ENCODE results near the gene S100A7A.
"Not testable (repeated sequence)": the region's sequence is repeated elsewhere in the genome, so short reads cannot be mapped to it uniquely, and the experiment has no call there.

Gene S100A7A

DNA sequence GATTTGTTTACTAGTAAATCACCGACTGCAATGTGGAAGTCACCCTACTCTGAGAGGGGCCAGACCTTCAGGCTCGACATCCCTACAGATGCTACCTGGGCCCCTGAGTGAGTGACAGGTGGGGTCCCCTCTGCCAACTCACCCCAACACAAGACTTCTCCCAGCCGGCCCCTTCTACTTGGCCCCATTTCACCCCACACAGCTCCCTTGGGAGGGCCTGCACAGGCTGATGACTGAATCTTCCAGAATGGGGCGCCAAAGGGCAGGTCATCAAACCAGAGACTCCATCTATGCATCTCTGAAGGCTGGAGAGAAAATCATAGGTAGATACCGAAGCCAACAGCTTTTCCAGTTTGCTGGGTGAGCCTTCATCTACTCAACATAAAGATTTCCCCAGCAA is 16.1 kb upstream of the S100A7A start:
- no peak for DNase-seq (ENCODE audit: low spot score)

DNA sequence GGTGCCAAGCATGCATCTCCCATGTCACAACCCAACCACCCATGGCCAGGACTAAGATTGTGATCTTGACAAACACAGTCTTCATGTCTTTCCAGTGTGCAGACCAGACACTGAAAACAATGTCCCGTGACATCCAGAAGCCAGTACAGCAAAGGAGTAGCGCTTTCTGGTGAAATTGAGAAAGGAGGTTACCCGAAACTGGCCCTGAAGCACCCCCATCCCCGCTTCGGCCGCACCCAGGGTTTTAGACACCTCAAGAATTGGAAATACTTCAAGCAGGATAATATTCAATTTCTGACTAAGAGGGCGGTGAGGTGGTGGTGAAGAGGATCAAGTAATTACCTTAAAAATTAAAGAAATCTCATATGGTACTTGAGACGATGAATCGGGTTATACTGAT is 14.9 kb upstream of the S100A7A start:
- TF ChIP-seq, protein P1, sequence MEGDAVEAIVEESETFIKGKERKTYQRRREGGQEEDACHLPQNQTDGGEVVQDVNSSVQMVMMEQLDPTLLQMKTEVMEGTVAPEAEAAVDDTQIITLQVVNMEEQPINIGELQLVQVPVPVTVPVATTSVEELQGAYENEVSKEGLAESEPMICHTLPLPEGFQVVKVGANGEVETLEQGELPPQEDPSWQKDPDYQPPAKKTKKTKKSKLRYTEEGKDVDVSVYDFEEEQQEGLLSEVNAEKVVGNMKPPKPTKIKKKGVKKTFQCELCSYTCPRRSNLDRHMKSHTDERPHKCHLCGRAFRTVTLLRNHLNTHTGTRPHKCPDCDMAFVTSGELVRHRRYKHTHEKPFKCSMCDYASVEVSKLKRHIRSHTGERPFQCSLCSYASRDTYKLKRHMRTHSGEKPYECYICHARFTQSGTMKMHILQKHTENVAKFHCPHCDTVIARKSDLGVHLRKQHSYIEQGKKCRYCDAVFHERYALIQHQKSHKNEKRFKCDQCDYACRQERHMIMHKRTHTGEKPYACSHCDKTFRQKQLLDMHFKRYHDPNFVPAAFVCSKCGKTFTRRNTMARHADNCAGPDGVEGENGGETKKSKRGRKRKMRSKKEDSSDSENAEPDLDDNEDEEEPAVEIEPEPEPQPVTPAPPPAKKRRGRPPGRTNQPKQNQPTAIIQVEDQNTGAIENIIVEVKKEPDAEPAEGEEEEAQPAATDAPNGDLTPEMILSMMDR (IDR thresholded peaks at IDR 0.05; ENCODE audit: extremely low read depth, missing control alignments): no peak
- DNase-seq (ENCODE audit: low spot score): no peak

More for the DNA sequence above, 16.1 kb upstream of the S100A7A start:
- TF ChIP-seq, protein P1 (IDR thresholded peaks at IDR 0.05; ENCODE audit: extremely low read depth, missing control alignments): no peak

- TF ChIP-seq, protein P1 (IDR thresholded peaks at IDR 0.05; ENCODE audit: extremely low read depth, missing control alignments): no peak
- DNase-seq (ENCODE audit: low spot score): no peak
These were observed 14.1 kb upstream of the S100A7A start for GRCh38 chr1:153402226-153402625.

- TF ChIP-seq, protein P1 (IDR thresholded peaks at IDR 0.05; ENCODE audit: extremely low read depth, missing control alignments): no peak
- no peak for DNase-seq (ENCODE audit: low spot score)
These were observed 12.8 kb upstream of the S100A7A start for GRCh38 chr1:153403421-153404085.

DNA sequence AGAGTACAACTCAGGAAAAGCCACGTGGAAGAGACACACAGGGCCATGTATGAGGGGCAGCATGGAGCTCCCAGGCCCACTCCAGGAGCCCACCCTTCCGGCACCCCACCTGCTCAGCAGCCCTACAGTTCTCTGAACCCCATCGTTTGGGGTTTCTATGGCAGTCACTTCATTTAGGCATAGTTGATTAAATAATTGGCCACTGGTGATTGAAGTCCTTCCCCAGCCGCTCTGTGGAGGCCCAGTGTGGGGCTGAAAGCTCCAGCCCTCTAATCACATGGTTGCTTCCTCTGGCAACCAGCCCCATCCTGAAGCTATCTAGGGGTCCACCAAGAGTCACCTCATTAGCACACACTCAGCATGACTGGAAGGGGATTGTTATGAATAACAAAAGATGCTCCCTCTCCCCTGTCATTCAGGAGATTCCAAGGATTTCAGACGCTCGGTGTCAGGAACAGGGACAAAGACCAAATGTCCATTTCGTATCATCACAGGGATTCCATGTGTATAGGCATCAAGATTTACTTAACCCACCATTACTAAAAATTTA is 12.2 kb upstream of the S100A7A start:
- TF ChIP-seq, protein P1 (IDR thresholded peaks at IDR 0.05; ENCODE audit: extremely low read depth, missing control alignments): no peak

GRCh38 chr1:153404768-153405167 is 11.6 kb upstream of the S100A7A start:
- TF ChIP-seq, protein P1 (IDR thresholded peaks at IDR 0.05; ENCODE audit: extremely low read depth, missing control alignments): peak; percentile 29
- peak; percentile 51 for DNase-seq (ENCODE audit: low spot score)

More for the DNA sequence above, 12.2 kb upstream of the S100A7A start:
- no peak for DNase-seq (ENCODE audit: low spot score)

DNA sequence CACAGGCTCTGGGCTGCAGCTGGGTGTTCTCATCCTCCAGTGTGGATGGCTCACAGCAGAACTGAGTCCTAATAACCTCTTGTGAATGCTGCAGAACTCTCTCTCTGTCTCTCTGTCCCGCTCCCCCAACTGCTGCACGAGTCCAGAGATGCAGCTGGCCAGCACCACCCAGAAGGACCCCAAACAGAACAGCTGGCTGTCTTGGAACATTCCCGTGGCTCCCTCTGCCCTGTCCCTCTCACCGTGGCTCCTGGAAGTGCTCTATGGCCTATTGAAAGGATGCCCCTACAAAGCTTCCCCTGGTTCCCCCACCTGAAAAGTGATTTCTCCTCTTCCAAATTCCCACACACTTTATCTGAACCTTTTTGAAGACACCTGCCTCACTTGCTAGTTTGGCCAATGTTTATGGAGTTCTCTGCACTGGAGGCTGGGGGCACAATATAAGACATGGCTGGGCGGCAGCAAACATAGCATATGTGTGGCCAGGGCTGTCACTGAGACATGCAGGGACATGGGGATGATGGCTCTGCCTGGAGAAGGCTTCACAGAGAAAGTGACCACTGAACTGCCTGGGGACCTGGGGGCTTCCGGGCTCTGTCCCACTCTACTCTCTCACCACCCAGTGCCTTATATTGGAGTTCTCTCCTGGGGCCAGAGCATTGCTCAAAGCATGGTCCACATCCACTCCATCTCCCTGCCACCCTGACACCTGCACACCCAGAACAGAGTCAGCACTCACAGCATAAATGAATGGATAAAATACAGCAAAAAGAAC is 10.3 kb upstream of the S100A7A start:
- DNase-seq (ENCODE audit: low spot score): not testable (repeated sequence)

DNA sequence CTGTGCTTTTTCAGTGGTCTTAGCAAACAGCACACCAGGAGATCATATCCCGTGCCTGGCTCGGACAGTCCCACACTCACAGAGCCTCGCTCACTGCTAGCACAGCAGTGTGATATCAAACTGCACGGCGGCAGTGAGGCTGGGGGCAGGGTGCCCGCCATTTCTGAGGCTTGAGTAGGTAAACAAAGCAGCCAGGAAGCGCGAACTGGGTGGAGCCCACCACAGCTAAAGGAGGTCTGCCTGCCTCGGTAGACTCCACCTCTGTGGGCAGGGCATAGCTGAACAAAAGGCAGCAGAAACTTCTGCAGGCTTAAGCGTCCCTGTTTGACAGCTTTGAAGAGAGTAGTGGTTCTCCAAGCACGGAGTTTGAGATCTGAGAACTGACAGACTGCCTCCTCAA is 9.0 kb upstream of the S100A7A start:
- not testable (repeated sequence) for DNase-seq (ENCODE audit: low spot score)

GRCh38 chr1:153413961-153414360 is 2.4 kb upstream of the S100A7A start:
- DNase-seq (ENCODE audit: low spot score): not testable (repeated sequence)

Data from GM20000 (cell line).